HG02763 (cell line): ENCODE measurements around the gene DENND1B.

ENCODE experiments used
- ATAC-seq: cut with Tn5 transposase; IDR thresholded peaks from one replicate; pipeline ENCODE4 v1.9.1; 2021; ENCODE audit warnings: mild to moderate bottlenecking, moderate library complexity; ENCODE audit not compliant: unreplicated experiment

The DENND1B gene

GRCh38 chr1:197472141-197472540 lies 303.1 kb downstream of the DENND1B start:
- no peak for ATAC-seq

- ATAC-seq, result no peak
Observed at GRCh38 chr1:197471248-197471985, 303.9 kb downstream of the DENND1B start.

GRCh38 chr1:197470330-197470729 lies 304.9 kb downstream of the DENND1B start:
- ATAC-seq, result no peak

GRCh38 chr1:197469620-197470210 lies 305.6 kb downstream of the DENND1B start:
- ATAC-seq, result no peak

- ATAC-seq, result no peak
Observed at GRCh38 chr1:197468543-197469175, 306.6 kb downstream of the DENND1B start.

- ATAC-seq, result no peak
Observed at GRCh38 chr1:197467881-197468280, 307.4 kb downstream of the DENND1B start.

GRCh38 chr1:197466813-197467212 lies 308.5 kb downstream of the DENND1B start:
- no peak for ATAC-seq

GRCh38 chr1:197465528-197466327 lies 309.6 kb downstream of the DENND1B start:
- no peak for ATAC-seq

GRCh38 chr1:197464044-197464443 lies 311.2 kb downstream of the DENND1B start:
- no peak for ATAC-seq

- no peak for ATAC-seq
Observed at GRCh38 chr1:197463142-197463541, 312.1 kb downstream of the DENND1B start.

- no peak for ATAC-seq
Observed at GRCh38 chr1:197462539-197462938, 312.7 kb downstream of the DENND1B start.
